K562 (cell line): Measurements from ENCODE around the gene KRT26. TPM values are rescaled to one million over a fixed set of nuclear protein-coding genes. Genes with fewer than 3 reads are reported as not detected.
A peak's percentile ranks its signal among the peaks of the same experiment; 100 is the strongest.

ENCODE experiments used
- ATAC-seq: fragments of 200-7000 bp; cut with Tn5 transposase; 3 replicates; pipeline ENCODE4 v1.9.1; 2020; ENCODE audit warnings: moderate library complexity
- BruUV-seq: library from RNA; stranded (reverse); fragments of 400-500 nt; replicated peaks from 2 replicates; lab custom pipeline; 2021; lab: Mats Ljungman, UMichigan
- CTCF ChIA-PET: fragments of 300-600 bp; formaldehyde crosslinking; extraction: SDS; loops from one replicate; lab custom pipeline; 2021; ENCODE audit warnings: low intra/inter-chr PET ratio; lab: Yijun Ruan, JAX
- POLR2A ChIA-PET: fragments of 300-600, 350-650 bp; sonication (Branson Sonifier 250); formaldehyde crosslinking; extraction: SDS; loops from one replicate; lab custom pipeline; 2021; ENCODE audit warnings: antibody characterized with exemption, inconsistent platforms; lab: Yijun Ruan, JAX
- DNase-seq, 4 experiments: peaks; one replicate each; pipeline versions ENCODE4 v3.0.0 to v3.0.0-alpha.2; 2011 to 2018; ENCODE audit warnings: low spot score in 3 of 4, mixed read lengths in 3 of 4; ENCODE audit errors: extremely low read depth in 1 of 4
- FAIRE-seq: peaks from 2 replicates; lab custom pipeline; 2011; peaks lifted over from hg19 to GRCh38; lab: Jason Lieb, UNC
- H2AFZ ChIP-seq: 2 replicates; pipeline ENCODE4 v1.6.0; 2011; ENCODE audit warnings: low read depth, low read length, control low read depth, inconsistent platforms
- H3K27ac ChIP-seq: fragments of 200-600 bp; 3 replicates; pipeline ENCODE4 v1.8.0; 2011; ENCODE audit warnings: low read depth, mild to moderate bottlenecking, control low read depth, inconsistent platforms, low read length, moderate library complexity, mixed read lengths; ENCODE audit errors: extremely low read depth
- H3K27me3 ChIP-seq, 2 experiments: fragments of 300-600 bp in 1 of 2; 2 replicates in 1 of 2; 3 replicates in 1 of 2; pipeline versions ENCODE4 v1.6.0 to v1.8.0; 2011; ENCODE audit warnings: inconsistent platforms in 2 of 2, low read length in 2 of 2, mild to moderate bottlenecking in 1 of 2, mixed read lengths in 1 of 2, moderate library complexity in 1 of 2; ENCODE audit not compliant: control insufficient read depth in 2 of 2, insufficient read depth in 2 of 2
- H3K36me3 ChIP-seq: fragments of 300-600 bp; 3 replicates; pipeline ENCODE4 v1.8.0; 2011; ENCODE audit warnings: mild to moderate bottlenecking, low read length, inconsistent platforms; ENCODE audit not compliant: control insufficient read depth, insufficient read depth
- H3K4me1 ChIP-seq, 2 experiments: fragments of 200-600 bp in 1 of 2; replicated peaks in 1 of 2; 2 replicates in 1 of 2; 3 replicates in 1 of 2; pipeline versions ENCODE4 v1.5.1 to v1.8.0; 2011; ENCODE audit warnings: inconsistent platforms in 2 of 2, low read length in 2 of 2, mild to moderate bottlenecking in 1 of 2, mixed read lengths in 1 of 2, moderate library complexity in 1 of 2; ENCODE audit not compliant: control insufficient read depth in 2 of 2, insufficient read depth in 2 of 2
- H3K4me2 ChIP-seq: 2 replicates; pipeline ENCODE4 v1.6.1; 2011; ENCODE audit warnings: low read length, control low read depth, inconsistent platforms, mixed read lengths; ENCODE audit not compliant: insufficient read depth
- H3K4me3 ChIP-seq: fragments of 200-600 bp; sonication (generic), shearing (Covaris generic); 2 replicates; pipeline ENCODE4 v1.5.1; 2016; ENCODE audit warnings: control low read depth, inconsistent platforms
- H3K79me2 ChIP-seq: fragments of 200-600 bp; 3 replicates; pipeline ENCODE4 v1.8.0; 2011; ENCODE audit warnings: low read length, inconsistent platforms; ENCODE audit not compliant: control insufficient read depth, insufficient read depth
- H3K9ac ChIP-seq, 2 experiments: 2 replicates each; pipeline versions ENCODE4 v1.6.0 to v1.6.1; 2011; ENCODE audit warnings: low read depth in 2 of 2, low read length in 2 of 2, control low read depth in 1 of 2, inconsistent platforms in 1 of 2, mild to moderate bottlenecking in 1 of 2, mixed read lengths in 1 of 2; ENCODE audit not compliant: insufficient read depth in 1 of 2
- H3K9me1 ChIP-seq: one replicate; pipeline ENCODE4 v1.6.0; 2011; ENCODE audit warnings: inconsistent platforms, mild to moderate bottlenecking, low read length, moderate library complexity; ENCODE audit not compliant: control insufficient read depth, insufficient read depth
- H3K9me3 ChIP-seq: replicated peaks from 2 replicates; pipeline ENCODE4 v1.5.1; 2011; ENCODE audit warnings: low read depth, low read length, inconsistent platforms; ENCODE audit not compliant: control insufficient read depth, insufficient read depth
- H4K20me1 ChIP-seq: replicated peaks from 2 replicates; pipeline ENCODE4 v1.6.1; 2011; ENCODE audit warnings: low read length, inconsistent platforms, mixed read lengths; ENCODE audit not compliant: control insufficient read depth, insufficient read depth
- HEY1 ChIP-seq: fragments of 250-450 bp; sonication (Bioruptor Pico); IDR thresholded peaks from 2 replicates; pipeline ENCODE4 v1.5.0; 2020; ENCODE audit warnings: mild to moderate bottlenecking, moderate library complexity, borderline replicate concordance
- ILF3 ChIP-seq: fragments of 450-650 bp; IDR thresholded peaks from 2 replicates; pipeline ENCODE4 v1.6.1; 2018; ENCODE audit warnings: antibody characterized with exemption, mild to moderate bottlenecking, moderate library complexity, borderline replicate concordance
- KDM5B ChIP-seq: fragments of 200-600 bp; sonication (generic); IDR thresholded peaks from 2 replicates; pipeline ENCODE4 v1.6.1; 2012; ENCODE audit warnings: low read depth, mild to moderate bottlenecking, moderate library complexity, low read length, control low read depth, inconsistent platforms; ENCODE audit not compliant: insufficient replicate concordance
- KLF6 ChIP-seq: fragments of 250-450 bp; sonication (Bioruptor Pico); IDR thresholded peaks from 2 replicates; pipeline ENCODE4 v1.4.0; 2020; ENCODE audit warnings: mild to moderate bottlenecking, moderate library complexity, borderline replicate concordance
- POLR2A ChIP-seq: fragments of 450-650 bp; conservative IDR thresholded peaks from 2 replicates; pipeline ENCODE4 v1.6.1; 2016
- POLR2AphosphoS2 ChIP-seq: IDR thresholded peaks from 2 replicates; pipeline ENCODE4 v1.6.1; 2012; ENCODE audit warnings: low read length, improper control_type of control experiment
- POLR2AphosphoS5 ChIP-seq: IDR thresholded peaks from 2 replicates; pipeline ENCODE4 v1.6.1; 2011; ENCODE audit warnings: mild to moderate bottlenecking, low read depth, low read length, moderate library complexity; ENCODE audit not compliant: control insufficient read depth, insufficient read depth
- POLR2B ChIP-seq: fragments of 450-650 bp; IDR thresholded peaks from 2 replicates; pipeline ENCODE4 v1.6.1; 2018; ENCODE audit warnings: low read depth; ENCODE audit not compliant: partially characterized antibody
- SUPT5H ChIP-seq: fragments of 450-650 bp; IDR thresholded peaks from 2 replicates; pipeline ENCODE4 v1.6.1; 2016
- ZBTB5 ChIP-seq: fragments of 450-650 bp; IDR thresholded peaks from 2 replicates; pipeline ENCODE4 v1.6.1; 2017; ENCODE audit warnings: antibody characterized with exemption
- WGBS: fragments of 100-300 bp; shearing (Covaris generic); methylation state at CpG from one replicate; pipeline ENCODE4 v1.1.6; 2016; ENCODE audit warnings: low coverage, mixed read lengths; ENCODE audit not compliant: insufficient coverage; ENCODE audit errors: missing lambda C conversion rate; 5-methylcytosine and 5-hydroxymethylcytosine counted together
- in situ Hi-C: fragments of 300-500 bp; cut with MboI; formaldehyde crosslinking; loops from 4 replicates; pipeline ENCODE4 v1.15.0; 2018; ENCODE audit warnings: inconsistent platforms, mixed read lengths
- intact Hi-C: fragments of 100-400 bp; cut with micrococcal nuclease; formaldehyde crosslinking; loops from 2 replicates; pipeline ENCODE4 v1.14.2; 2022
- polyA plus RNA-seq, 8 experiments: library from polyadenylated mRNA; depleted of rRNA in 4 of 8; stranded (reverse) in 5 of 8; unstranded in 3 of 8; fragments of >200 nt; fragmentation: Nextera tagmentation in 2 of 8; fragmentation: Illumina TruSeq in 1 of 8; extraction: Ambion mirVana in 2 of 8; extraction: Trizol in 1 of 8; gene quantifications; 2 replicates each; pipeline versions ENCODE4 v1.2.1 to v1.2.3, GENCODE V29; 2011 to 2014; ENCODE audit warnings: inconsistent platforms in 1 of 8, missing spikeins in 1 of 8
- total RNA-seq, 7 experiments: library from RNA; depleted of rRNA in 6 of 7; stranded (reverse); fragments of >200 nt in 6 of 7; fragmentation: Illumina TruSeq in 2 of 7; extraction: Trizol in 2 of 7; gene quantifications; 2 replicates each; pipeline versions ENCODE4 v1.2.1 to v1.2.3, GENCODE V29; 2011 to 2021; ENCODE audit warnings: low replicate concordance in 1 of 7

KRT26 gene
- total and polyA plus RNA-seq, 9 of the 15 experiments (the other 6 are each of a cell fraction or from before 2014, with no cell fraction given), result not detected

DNA sequence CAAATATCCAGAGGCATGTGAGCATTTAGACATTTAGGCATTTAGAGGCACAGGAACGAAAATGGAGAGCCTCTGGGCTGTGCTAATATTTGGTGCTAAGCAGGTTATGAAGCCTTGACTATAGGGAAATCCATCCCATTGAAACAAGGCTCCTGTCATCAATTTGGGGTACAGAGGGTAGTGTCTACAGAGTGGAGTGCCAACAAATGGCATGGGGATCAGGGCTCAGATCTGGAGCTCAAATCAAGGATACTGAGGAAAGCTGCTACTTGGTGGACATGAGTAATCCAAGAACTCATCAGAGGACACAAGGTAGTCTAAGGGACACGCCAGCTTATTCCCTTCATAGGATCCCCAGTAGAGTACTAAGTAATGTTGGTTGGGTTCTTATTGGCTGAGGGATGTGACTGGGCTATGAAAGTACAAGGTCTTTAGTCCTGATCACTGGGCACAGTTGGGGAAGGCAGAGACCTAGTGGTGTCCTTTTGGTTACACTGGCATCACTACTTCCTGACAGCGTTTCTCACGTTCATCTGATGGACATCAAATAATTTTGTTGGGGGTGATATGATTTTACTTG is 45.2 kb upstream of the KRT26 start:
- no peak overlapping the region for H2AFZ ChIP-seq
- H3K9ac ChIP-seq, result peak overlapping the region in 1 of 2 experiments; percentile 97; a peak in 2 of 4 replicates
- peaks cover 52% of the 10 kb centered on the region for H3K79me2 ChIP-seq
- peaks cover 29% of the 10 kb centered on the region for H3K36me3 ChIP-seq
- TF ChIP-seq POLR2B (peak; percentile 64), POLR2AphosphoS5 (0 out of 2 replicates have a peak, but pooled peaks have one; percentile 15), POLR2AphosphoS2 (peak; percentile 90), POLR2A (peak; percentile 70), HEY1 (CRISPR knock-in tag) (no peak), KLF6 (no peak), KDM5B (peak; percentile 52), SUPT5H (peak; percentile 69), ZBTB5 (no peak), ILF3 (0 out of 2 replicates have a peak, but pooled peaks have one; percentile 2)
- no peaks in the 10 kb centered on the region for H3K9me3 ChIP-seq
- peaks cover 5% of the 10 kb centered on the region for H3K9me1 ChIP-seq
- no peak for FAIRE-seq
- H3K4me3 ChIP-seq, result peak overlapping the region; percentile 67; the same call in 1 of the 2 replicates
- no peak for DNase-seq
- H3K27me3 ChIP-seq, result no peaks in the 10 kb centered on the region
- CTCF ChIA-PET, result no interaction called here
- peak; percentile 3; the same call in 1 of the 3 replicates for ATAC-seq
- peak overlapping the region; percentile 63 for H3K4me2 ChIP-seq
- no TSS peak for BruUV-seq
- no peaks in the 10 kb centered on the region for H4K20me1 ChIP-seq
- peak overlapping the region; percentile 65 for H3K27ac ChIP-seq
- H3K4me1 ChIP-seq, result peaks cover 9 to 29% of the 10 kb centered on the region in 2 experiments
- POLR2A ChIA-PET, result interaction anchor here (0.6 to 1.2 kb wide), 4 partner anchors 9 to 711 kb away, joined by 3 to 4 read pairs (median 3); no protein-coding TSS in a partner anchor
- in situ Hi-C loops (no loop called here), intact Hi-C loops (loop anchor here (5.0 kb wide), 1 partner anchor 850 kb away; no protein-coding TSS in a partner anchor)
- WGBS, result 70% methylated on average over 4 of the region's 4 CpGs
